HL-60/S4 treated with phorbol 12-myristate 13-acetate at 8.2 ng/mL for 4 days and 3 days (cell line): Measurements from ENCODE around the gene CYP2S1.

Experiments used
- in situ Hi-C: fragments of 300-500 bp; cut with MboI; formaldehyde crosslinking; loops from 2 replicates; pipeline ENCODE4 v1.15.0; 2022; ENCODE audit warnings: low sequenced_read_pairs

Gene CYP2S1

GRCh38 chr19:41255171-41255570 is 62.2 kb downstream of the CYP2S1 start:
- in situ Hi-C loops: loop anchor here (10.0 to 25.0 kb wide), 2 partner anchors 50 to 593 kb away; no protein-coding TSS in a partner anchor
